K562 (cell line): ENCODE data around the gene NDUFC2. TPM values are rescaled to one million over a fixed set of nuclear protein-coding genes. Genes with fewer than 3 reads are reported as not detected.

Source experiments
- PTTG1 ChIP-seq: fragments of 450-650 bp; IDR thresholded peaks from 2 replicates; pipeline ENCODE4 v1.6.1; 2016; ENCODE audit warnings: low read depth, mild to moderate bottlenecking, missing genetic modification characterization, missing compliant biosample characterization
- RCOR1 ChIP-seq, 2 experiments: IDR thresholded peaks; 2 replicates each; pipeline ENCODE4 v1.6.1; 2012; ENCODE audit warnings: low read depth in 2 of 2, low read length in 2 of 2, borderline replicate concordance in 1 of 2, improper control_type of control experiment in 1 of 2
- SNRNP70 ChIP-seq: fragments of 200-400 bp; formaldehyde crosslinking; optimal IDR thresholded peaks from 2 replicates; pipeline ENCODE3; 2017; ENCODE audit warnings: low read depth, low read length
- ZFP1 ChIP-seq: fragments of 450-650 bp; formaldehyde crosslinking; IDR thresholded peaks from 2 replicates; pipeline ENCODE4 v1.4.0; 2020; ENCODE audit warnings: mild to moderate bottlenecking, mixed read lengths
- polyA plus RNA-seq, 8 experiments: library from polyadenylated mRNA; depleted of rRNA in 4 of 8; stranded (reverse) in 5 of 8; unstranded in 3 of 8; fragments of >200 nt; fragmentation: Nextera tagmentation in 2 of 8; fragmentation: Illumina TruSeq in 1 of 8; extraction: Ambion mirVana in 2 of 8; extraction: Trizol in 1 of 8; gene quantifications; 2 replicates each; pipeline versions ENCODE4 v1.2.1 to v1.2.3, GENCODE V29; 2011 to 2014; ENCODE audit warnings: inconsistent platforms in 1 of 8, missing spikeins in 1 of 8
- total RNA-seq, 7 experiments: library from RNA; depleted of rRNA in 6 of 7; stranded (reverse); fragments of >200 nt in 6 of 7; fragmentation: Illumina TruSeq in 2 of 7; extraction: Trizol in 2 of 7; gene quantifications; 2 replicates each; pipeline versions ENCODE4 v1.2.1 to v1.2.3, GENCODE V29; 2011 to 2021; ENCODE audit warnings: low replicate concordance in 1 of 7
- TF ChIP-seq, protein P1 (sequence below): fragments of 450-650 bp; formaldehyde crosslinking; IDR thresholded peaks from 2 replicates; pipeline ENCODE4 v1.4.0; 2020; ENCODE audit warnings: mild to moderate bottlenecking, mixed read lengths
- TF ChIP-seq, protein P2 (sequence below): sonication (generic); formaldehyde crosslinking; IDR thresholded peaks from 2 replicates; pipeline ENCODE4 v1.8.1; 2023; ENCODE audit warnings: mild to moderate bottlenecking, missing genetic modification reagents
- TF ChIP-seq, protein P3 (sequence below): fragments of 450-650 bp; IDR thresholded peaks from 2 replicates; pipeline ENCODE4 v1.6.1; 2017; ENCODE audit warnings: antibody characterized with exemption
- TF ChIP-seq, protein P4 (sequence below), 2 experiments: IDR thresholded peaks; 2 replicates each; pipeline ENCODE4 v1.6.1; 2011; ENCODE audit warnings: borderline replicate concordance in 1 of 2, control low read depth in 1 of 2, low read depth in 1 of 2, low read length in 1 of 2, mild to moderate bottlenecking in 1 of 2, mixed read lengths in 1 of 2, moderate library complexity in 1 of 2; ENCODE audit not compliant: insufficient read depth in 1 of 2, insufficient read length in 1 of 2, poor library complexity in 1 of 2, severe bottlenecking in 1 of 2; ENCODE audit errors: extremely low read depth in 1 of 2
- TF ChIP-seq, protein P5 (sequence below): fragments of 250-450 bp; sonication (Bioruptor Pico); IDR thresholded peaks from 2 replicates; pipeline ENCODE4 v1.4.0; 2020; ENCODE audit warnings: mild to moderate bottlenecking
- TF ChIP-seq, protein P6 (sequence below): fragments of 200-800 bp; sonication (Bioruptor generic); IDR thresholded peaks from 2 replicates; pipeline ENCODE4 v1.6.1; 2017; ENCODE audit warnings: missing genetic modification characterization, missing compliant biosample characterization
- TF ChIP-seq, protein P7 (sequence below): fragments of 450-650 bp; formaldehyde crosslinking; IDR thresholded peaks from 2 replicates; pipeline ENCODE4 v1.4.0; 2022; ENCODE audit warnings: mild to moderate bottlenecking, moderate library complexity

Gene NDUFC2
- total and polyA plus RNA-seq, 9 of the 15 experiments (the other 6 are each of a cell fraction or from before 2014, with no cell fraction given) = 168 to 1,119 (median 442) TPM

DNA sequence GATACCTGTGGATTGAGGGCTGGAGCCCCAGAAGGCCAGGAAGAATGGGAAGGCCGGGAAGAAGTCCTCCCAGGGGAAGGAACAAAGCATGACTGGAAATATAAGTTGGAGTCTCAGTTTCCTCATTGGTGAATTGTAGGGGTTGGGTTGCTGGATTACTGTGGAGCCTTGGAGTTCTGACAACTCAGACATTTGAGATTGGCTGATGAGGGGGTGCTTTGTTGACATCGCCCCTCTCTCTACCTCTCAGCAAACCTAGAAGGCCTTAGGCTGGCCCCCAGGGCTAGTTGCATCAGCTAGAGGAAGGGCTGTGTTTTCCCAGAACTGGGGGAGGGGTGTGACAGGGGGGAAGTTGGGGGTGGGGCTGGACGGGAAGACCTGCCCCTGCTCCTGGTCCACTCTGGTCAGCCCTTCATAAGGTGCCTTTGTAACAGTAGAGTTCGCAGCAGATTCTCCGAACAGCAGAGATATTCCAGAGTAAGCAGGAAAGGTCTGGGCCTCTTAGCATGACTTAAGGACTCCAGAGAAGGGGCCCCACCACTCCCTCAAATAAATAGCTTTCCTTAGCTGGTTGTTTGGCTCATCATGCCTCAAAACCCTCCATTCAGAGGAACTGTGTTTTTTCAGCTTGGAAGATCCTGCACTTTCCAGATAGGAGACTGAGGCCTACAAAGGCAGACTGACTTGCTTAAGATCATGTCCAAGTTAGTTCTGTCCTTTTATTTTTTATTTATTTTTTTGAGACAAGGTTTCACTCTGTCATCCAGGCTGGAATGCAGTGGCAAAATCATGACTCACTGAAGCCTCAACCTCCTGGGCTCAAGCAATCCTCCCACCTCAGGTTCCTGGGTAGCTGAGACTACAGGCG is 28.5 kb downstream of the NDUFC2 start (continued):
- TF ChIP-seq, protein P1, sequence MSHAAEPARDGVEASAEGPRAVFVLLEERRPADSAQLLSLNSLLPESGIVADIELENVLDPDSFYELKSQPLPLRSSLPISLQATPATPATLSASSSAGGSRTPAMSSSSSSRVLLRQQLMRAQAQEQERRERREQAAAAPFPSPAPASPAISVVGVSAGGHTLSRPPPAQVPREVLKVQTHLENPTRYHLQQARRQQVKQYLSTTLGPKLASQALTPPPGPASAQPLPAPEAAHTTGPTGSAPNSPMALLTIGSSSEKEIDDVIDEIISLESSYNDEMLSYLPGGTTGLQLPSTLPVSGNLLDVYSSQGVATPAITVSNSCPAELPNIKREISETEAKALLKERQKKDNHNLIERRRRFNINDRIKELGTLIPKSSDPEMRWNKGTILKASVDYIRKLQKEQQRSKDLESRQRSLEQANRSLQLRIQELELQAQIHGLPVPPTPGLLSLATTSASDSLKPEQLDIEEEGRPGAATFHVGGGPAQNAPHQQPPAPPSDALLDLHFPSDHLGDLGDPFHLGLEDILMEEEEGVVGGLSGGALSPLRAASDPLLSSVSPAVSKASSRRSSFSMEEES (CRISPR knock-in tag) = no peak
- TF ChIP-seq SNRNP70 (no peak), ZFP1 (CRISPR knock-in tag) (no peak), PTTG1 (tag) (no peak), RCOR1 (IDR thresholded peaks at IDR 0.05; ENCODE audit: borderline replicate concordance in 1 of 2, low read depth in 2 of 2, low read length in 2 of 2) (peak in 1 of 2 experiments; percentile 51; a peak in 2 of 4 replicates)
- TF ChIP-seq, protein P2, sequence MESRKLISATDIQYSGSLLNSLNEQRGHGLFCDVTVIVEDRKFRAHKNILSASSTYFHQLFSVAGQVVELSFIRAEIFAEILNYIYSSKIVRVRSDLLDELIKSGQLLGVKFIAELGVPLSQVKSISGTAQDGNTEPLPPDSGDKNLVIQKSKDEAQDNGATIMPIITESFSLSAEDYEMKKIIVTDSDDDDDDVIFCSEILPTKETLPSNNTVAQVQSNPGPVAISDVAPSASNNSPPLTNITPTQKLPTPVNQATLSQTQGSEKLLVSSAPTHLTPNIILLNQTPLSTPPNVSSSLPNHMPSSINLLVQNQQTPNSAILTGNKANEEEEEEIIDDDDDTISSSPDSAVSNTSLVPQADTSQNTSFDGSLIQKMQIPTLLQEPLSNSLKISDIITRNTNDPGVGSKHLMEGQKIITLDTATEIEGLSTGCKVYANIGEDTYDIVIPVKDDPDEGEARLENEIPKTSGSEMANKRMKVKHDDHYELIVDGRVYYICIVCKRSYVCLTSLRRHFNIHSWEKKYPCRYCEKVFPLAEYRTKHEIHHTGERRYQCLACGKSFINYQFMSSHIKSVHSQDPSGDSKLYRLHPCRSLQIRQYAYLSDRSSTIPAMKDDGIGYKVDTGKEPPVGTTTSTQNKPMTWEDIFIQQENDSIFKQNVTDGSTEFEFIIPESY (CRISPR knock-in tag) = no peak
- TF ChIP-seq, protein P3, sequence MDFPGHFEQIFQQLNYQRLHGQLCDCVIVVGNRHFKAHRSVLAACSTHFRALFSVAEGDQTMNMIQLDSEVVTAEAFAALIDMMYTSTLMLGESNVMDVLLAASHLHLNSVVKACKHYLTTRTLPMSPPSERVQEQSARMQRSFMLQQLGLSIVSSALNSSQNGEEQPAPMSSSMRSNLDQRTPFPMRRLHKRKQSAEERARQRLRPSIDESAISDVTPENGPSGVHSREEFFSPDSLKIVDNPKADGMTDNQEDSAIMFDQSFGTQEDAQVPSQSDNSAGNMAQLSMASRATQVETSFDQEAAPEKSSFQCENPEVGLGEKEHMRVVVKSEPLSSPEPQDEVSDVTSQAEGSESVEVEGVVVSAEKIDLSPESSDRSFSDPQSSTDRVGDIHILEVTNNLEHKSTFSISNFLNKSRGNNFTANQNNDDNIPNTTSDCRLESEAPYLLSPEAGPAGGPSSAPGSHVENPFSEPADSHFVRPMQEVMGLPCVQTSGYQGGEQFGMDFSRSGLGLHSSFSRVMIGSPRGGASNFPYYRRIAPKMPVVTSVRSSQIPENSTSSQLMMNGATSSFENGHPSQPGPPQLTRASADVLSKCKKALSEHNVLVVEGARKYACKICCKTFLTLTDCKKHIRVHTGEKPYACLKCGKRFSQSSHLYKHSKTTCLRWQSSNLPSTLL = no peak
- TF ChIP-seq, protein P4, sequence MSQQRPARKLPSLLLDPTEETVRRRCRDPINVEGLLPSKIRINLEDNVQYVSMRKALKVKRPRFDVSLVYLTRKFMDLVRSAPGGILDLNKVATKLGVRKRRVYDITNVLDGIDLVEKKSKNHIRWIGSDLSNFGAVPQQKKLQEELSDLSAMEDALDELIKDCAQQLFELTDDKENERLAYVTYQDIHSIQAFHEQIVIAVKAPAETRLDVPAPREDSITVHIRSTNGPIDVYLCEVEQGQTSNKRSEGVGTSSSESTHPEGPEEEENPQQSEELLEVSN (IDR thresholded peaks at IDR 0.05; ENCODE audit: borderline replicate concordance in 1 of 2, extremely low read depth in 1 of 2, insufficient read depth in 1 of 2, insufficient read length in 1 of 2, low read depth in 1 of 2, low read length in 1 of 2, poor library complexity in 1 of 2, severe bottlenecking in 1 of 2) = no peak
- TF ChIP-seq, protein P5, sequence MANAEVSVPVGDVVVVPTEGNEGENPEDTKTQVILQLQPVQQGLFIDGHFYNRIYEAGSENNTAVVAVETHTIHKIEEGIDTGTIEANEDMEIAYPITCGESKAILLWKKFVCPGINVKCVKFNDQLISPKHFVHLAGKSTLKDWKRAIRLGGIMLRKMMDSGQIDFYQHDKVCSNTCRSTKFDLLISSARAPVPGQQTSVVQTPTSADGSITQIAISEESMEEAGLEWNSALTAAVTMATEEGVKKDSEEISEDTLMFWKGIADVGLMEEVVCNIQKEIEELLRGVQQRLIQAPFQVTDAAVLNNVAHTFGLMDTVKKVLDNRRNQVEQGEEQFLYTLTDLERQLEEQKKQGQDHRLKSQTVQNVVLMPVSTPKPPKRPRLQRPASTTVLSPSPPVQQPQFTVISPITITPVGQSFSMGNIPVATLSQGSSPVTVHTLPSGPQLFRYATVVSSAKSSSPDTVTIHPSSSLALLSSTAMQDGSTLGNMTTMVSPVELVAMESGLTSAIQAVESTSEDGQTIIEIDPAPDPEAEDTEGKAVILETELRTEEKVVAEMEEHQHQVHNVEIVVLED (CRISPR knock-in tag) = 0 out of 2 replicates have a peak, but pooled peaks have one; percentile 34
- TF ChIP-seq, protein P6, sequence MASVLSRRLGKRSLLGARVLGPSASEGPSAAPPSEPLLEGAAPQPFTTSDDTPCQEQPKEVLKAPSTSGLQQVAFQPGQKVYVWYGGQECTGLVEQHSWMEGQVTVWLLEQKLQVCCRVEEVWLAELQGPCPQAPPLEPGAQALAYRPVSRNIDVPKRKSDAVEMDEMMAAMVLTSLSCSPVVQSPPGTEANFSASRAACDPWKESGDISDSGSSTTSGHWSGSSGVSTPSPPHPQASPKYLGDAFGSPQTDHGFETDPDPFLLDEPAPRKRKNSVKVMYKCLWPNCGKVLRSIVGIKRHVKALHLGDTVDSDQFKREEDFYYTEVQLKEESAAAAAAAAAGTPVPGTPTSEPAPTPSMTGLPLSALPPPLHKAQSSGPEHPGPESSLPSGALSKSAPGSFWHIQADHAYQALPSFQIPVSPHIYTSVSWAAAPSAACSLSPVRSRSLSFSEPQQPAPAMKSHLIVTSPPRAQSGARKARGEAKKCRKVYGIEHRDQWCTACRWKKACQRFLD (CRISPR knock-in tag) = 0 out of 2 replicates have a peak, but pooled peaks have one; percentile 29
- TF ChIP-seq, protein P7, sequence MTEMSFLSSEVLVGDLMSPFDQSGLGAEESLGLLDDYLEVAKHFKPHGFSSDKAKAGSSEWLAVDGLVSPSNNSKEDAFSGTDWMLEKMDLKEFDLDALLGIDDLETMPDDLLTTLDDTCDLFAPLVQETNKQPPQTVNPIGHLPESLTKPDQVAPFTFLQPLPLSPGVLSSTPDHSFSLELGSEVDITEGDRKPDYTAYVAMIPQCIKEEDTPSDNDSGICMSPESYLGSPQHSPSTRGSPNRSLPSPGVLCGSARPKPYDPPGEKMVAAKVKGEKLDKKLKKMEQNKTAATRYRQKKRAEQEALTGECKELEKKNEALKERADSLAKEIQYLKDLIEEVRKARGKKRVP (CRISPR knock-in tag) = peak; percentile 91
